Uterus (tissue), 2 donors: ENCODE measurements around the gene ZIC1.

Experiments
- CTCF ChIP-seq, 4 experiments: fragments of 200-600 bp in 2 of 4; fragments of 450-650 bp in 2 of 4; sonication (generic) in 2 of 4; IDR thresholded peaks; one replicate each; pipeline ENCODE4 v1.5.1; 2016 to 2019; ENCODE audit warnings: antibody characterized with exemption in 4 of 4, mild to moderate bottlenecking in 2 of 4, moderate library complexity in 1 of 4
- POLR2A ChIP-seq, 2 donors: fragments of 450-650 bp; IDR thresholded peaks; one replicate each; pipeline ENCODE4 v1.6.1; 2016; ENCODE audit warnings: antibody characterized with exemption in 2 of 2, mild to moderate bottlenecking in 1 of 2, moderate library complexity in 1 of 2

- TF ChIP-seq POLR2A (IDR thresholded peaks at IDR 0.05) (no peak), CTCF (IDR thresholded peaks at IDR 0.05) (no peak)
Measured at GRCh38 chr3:147384210-147385058, 24.7 kb upstream of the ZIC1 start.
